Measurements from ENCODE around the gene APEH.

- TF ChIP-seq CTCF (conservative IDR thresholded peaks at IDR 0.05; ENCODE audit: low read depth in 2 of 2): no peak
- TF ChIP-seq, protein P1, sequence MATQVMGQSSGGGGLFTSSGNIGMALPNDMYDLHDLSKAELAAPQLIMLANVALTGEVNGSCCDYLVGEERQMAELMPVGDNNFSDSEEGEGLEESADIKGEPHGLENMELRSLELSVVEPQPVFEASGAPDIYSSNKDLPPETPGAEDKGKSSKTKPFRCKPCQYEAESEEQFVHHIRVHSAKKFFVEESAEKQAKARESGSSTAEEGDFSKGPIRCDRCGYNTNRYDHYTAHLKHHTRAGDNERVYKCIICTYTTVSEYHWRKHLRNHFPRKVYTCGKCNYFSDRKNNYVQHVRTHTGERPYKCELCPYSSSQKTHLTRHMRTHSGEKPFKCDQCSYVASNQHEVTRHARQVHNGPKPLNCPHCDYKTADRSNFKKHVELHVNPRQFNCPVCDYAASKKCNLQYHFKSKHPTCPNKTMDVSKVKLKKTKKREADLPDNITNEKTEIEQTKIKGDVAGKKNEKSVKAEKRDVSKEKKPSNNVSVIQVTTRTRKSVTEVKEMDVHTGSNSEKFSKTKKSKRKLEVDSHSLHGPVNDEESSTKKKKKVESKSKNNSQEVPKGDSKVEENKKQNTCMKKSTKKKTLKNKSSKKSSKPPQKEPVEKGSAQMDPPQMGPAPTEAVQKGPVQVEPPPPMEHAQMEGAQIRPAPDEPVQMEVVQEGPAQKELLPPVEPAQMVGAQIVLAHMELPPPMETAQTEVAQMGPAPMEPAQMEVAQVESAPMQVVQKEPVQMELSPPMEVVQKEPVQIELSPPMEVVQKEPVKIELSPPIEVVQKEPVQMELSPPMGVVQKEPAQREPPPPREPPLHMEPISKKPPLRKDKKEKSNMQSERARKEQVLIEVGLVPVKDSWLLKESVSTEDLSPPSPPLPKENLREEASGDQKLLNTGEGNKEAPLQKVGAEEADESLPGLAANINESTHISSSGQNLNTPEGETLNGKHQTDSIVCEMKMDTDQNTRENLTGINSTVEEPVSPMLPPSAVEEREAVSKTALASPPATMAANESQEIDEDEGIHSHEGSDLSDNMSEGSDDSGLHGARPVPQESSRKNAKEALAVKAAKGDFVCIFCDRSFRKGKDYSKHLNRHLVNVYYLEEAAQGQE (IDR thresholded peaks at IDR 0.05; ENCODE audit: unreplicated experiment): no peak
- TF ChIP-seq JUNB (IDR thresholded peaks at IDR 0.05; ENCODE audit: unreplicated experiment): no peak
- peak; percentile 6; the same call in 1 of the 2 replicates for TF ChIP-seq POLR2AphosphoS5 (IDR thresholded peaks at IDR 0.05; ENCODE audit: low read depth)
- TF ChIP-seq EZH2 (IDR thresholded peaks at IDR 0.05; ENCODE audit: low read depth, unreplicated experiment): no peak
These were observed 48.0 kb downstream of the APEH start for GRCh38 chr3:49721896-49722781.

Measured in GM23338 (cell line).